ENCODE data around the gene AGFG1. TPM values are rescaled to one million over a fixed set of nuclear protein-coding genes. Genes with fewer than 3 reads are reported as not detected.

The AGFG1 gene
- total and polyA plus RNA-seq, 9 donors, result 21.3 to 78.9 (median 49.9) TPM

- no peaks in the 10 kb centered on the region for H3K9me3 ChIP-seq
- WGBS, 3 donors, result 25 to 59% (median 27%) methylated on average over 2 of the region's 2 CpGs
- no peak for DNase-seq
- H3K4me1 ChIP-seq (ENCODE audit: insufficient read depth), result peaks cover 2% of the 10 kb centered on the region
- intact Hi-C loops (cut with DNase I), result no loop called here
- no peaks in the 10 kb centered on the region for H3K27me3 ChIP-seq
- H3K27ac ChIP-seq, result no peak overlapping the region
- TF ChIP-seq, protein P1, sequence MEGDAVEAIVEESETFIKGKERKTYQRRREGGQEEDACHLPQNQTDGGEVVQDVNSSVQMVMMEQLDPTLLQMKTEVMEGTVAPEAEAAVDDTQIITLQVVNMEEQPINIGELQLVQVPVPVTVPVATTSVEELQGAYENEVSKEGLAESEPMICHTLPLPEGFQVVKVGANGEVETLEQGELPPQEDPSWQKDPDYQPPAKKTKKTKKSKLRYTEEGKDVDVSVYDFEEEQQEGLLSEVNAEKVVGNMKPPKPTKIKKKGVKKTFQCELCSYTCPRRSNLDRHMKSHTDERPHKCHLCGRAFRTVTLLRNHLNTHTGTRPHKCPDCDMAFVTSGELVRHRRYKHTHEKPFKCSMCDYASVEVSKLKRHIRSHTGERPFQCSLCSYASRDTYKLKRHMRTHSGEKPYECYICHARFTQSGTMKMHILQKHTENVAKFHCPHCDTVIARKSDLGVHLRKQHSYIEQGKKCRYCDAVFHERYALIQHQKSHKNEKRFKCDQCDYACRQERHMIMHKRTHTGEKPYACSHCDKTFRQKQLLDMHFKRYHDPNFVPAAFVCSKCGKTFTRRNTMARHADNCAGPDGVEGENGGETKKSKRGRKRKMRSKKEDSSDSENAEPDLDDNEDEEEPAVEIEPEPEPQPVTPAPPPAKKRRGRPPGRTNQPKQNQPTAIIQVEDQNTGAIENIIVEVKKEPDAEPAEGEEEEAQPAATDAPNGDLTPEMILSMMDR (IDR thresholded peaks at IDR 0.05), result no peak
- TF ChIP-seq POLR2A (IDR thresholded peaks at IDR 0.05) (no peak), EP300 (IDR thresholded peaks at IDR 0.05) (no peak)
- no peak overlapping the region for H3K4me3 ChIP-seq
- no peaks in the 10 kb centered on the region for H3K36me3 ChIP-seq
Observed at GRCh38 chr2:227455200-227455599, 16.8 kb upstream of the AGFG1 start.

- TF ChIP-seq, protein P1 (IDR thresholded peaks at IDR 0.05), result no peak
- TF ChIP-seq EP300 (IDR thresholded peaks at IDR 0.05) (no peak), POLR2A (IDR thresholded peaks at IDR 0.05) (no peak)
- Histone ChIP-seq H3K36me3 (no peaks in the 10 kb centered on the region), H3K27me3 (no peaks in the 10 kb centered on the region), H3K27ac (no peak overlapping the region), H3K4me1 (ENCODE audit: insufficient read depth) (peaks cover 2% of the 10 kb centered on the region), H3K9me3 (no peaks in the 10 kb centered on the region), H3K4me3 (no peak overlapping the region)
- 92 to 96% (median 94%) methylated on average over 2 of the region's 2 CpGs for WGBS, 3 donors
- DNase-seq, result no peak
- intact Hi-C loops (cut with DNase I), result no loop called here
Observed at GRCh38 chr2:227456102-227456501, 15.9 kb upstream of the AGFG1 start.

DNA sequence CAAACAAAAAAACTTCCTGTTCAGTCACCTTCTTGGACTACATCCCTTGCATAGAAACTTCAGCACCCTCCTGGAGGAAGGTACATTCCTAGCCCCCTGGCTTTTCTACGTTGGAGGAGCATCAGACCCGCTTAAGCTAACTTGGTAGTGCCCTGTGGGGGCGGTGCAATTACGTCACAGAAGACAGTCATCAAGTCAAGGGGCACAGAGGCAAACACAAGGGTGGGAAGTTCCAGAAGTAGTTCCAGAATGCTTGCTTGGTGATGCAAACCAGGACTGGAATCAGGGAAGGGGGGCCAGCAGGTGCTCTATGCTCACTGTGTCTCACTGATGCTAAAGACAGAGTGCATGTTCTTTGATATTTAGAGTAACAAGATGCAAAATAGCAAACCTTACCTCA lies 15.2 kb upstream of the AGFG1 start:
- DNase-seq, result no peak
- 64 to 67% (median 66%) methylated on average over 4 of the region's 4 CpGs for WGBS, 3 donors

DNA sequence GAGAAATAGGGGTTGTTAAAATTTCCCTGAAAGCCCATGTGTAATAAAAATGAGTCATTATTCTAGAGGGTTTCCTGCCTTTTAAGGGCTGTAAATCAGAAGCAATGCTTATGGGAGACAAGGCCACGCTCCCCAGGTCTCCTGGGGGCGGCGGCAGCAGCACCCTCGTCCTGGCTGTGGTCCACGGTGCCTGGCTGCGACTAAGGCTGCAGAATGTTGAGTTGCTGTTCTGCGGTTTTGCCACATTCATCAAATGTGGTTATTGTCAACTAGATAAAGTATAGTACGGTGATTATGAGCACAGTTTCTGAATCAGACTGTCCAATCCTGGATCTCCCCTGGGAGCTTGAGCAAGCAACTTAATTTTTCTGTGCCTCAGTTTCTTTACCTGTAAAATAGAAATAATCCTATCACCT lies 11.9 kb upstream of the AGFG1 start:
- intact Hi-C loops (cut with DNase I), result no loop called here

More for the DNA sequence above, 15.2 kb upstream of the AGFG1 start:
- Histone ChIP-seq H3K4me3 (no peak overlapping the region), H3K27me3 (no peaks in the 10 kb centered on the region), H3K9me3 (no peaks in the 10 kb centered on the region), H3K36me3 (no peaks in the 10 kb centered on the region), H3K27ac (no peak overlapping the region), H3K4me1 (ENCODE audit: insufficient read depth) (peaks cover 2% of the 10 kb centered on the region)
- intact Hi-C loops (cut with DNase I), result no loop called here
- TF ChIP-seq, protein P1 (IDR thresholded peaks at IDR 0.05), result no peak
- no peak for TF ChIP-seq POLR2A (IDR thresholded peaks at IDR 0.05)
- no peak for TF ChIP-seq EP300 (IDR thresholded peaks at IDR 0.05)

More for the DNA sequence above, 11.9 kb upstream of the AGFG1 start:
- no peaks in the 10 kb centered on the region for H3K9me3 ChIP-seq
- no peak for DNase-seq
- no peaks in the 10 kb centered on the region for H3K36me3 ChIP-seq
- no peak overlapping the region for H3K4me3 ChIP-seq
- H3K27ac ChIP-seq, result no peak overlapping the region
- 11 to 19% (median 19%) methylated on average over 8 of the region's 8 CpGs for whole genome bisulfite sequencing, 3 donors
- H3K27me3 ChIP-seq, result no peaks in the 10 kb centered on the region
- TF ChIP-seq EP300 (IDR thresholded peaks at IDR 0.05), result no peak
- TF ChIP-seq, protein P1 (IDR thresholded peaks at IDR 0.05), result no peak
- H3K4me1 ChIP-seq (ENCODE audit: insufficient read depth), result peaks cover 2% of the 10 kb centered on the region
